Lung (tissue), 12 donors: ENCODE data around the gene CELA1. TPM values are rescaled to one million over a fixed set of nuclear protein-coding genes. Genes with fewer than 3 reads are reported as not detected.

ENCODE experiments used
- ATAC-seq: fragments of 200-7000 bp; cut with Tn5 transposase; one replicate; pipeline ENCODE4 v1.9.1; 2020; ENCODE audit warnings: moderate number of reproducible peaks; ENCODE audit not compliant: insufficient read depth, low FRiP score
- DNase-seq, 3 donors: peaks; one replicate each; pipeline ENCODE4 v3.0.0-alpha.2; 2013 to 2017
- H3K27ac ChIP-seq, 2 donors: one replicate each; pipeline ENCODE4 v1.5.1; 2013; ENCODE audit warnings: mild to moderate bottlenecking in 2 of 2, moderate library complexity in 2 of 2, control low read depth in 1 of 2, inconsistent platforms in 1 of 2, low read depth in 1 of 2, low read length in 1 of 2
- H3K27me3 ChIP-seq, 3 donors: one replicate each; pipeline ENCODE4 v1.5.1; 2013; ENCODE audit warnings: low read length in 2 of 3; ENCODE audit not compliant: control insufficient read depth in 3 of 3, insufficient read depth in 3 of 3
- H3K36me3 ChIP-seq, 4 donors: one replicate each; pipeline ENCODE4 v1.5.1; 2013; ENCODE audit warnings: low read length in 4 of 4, mild to moderate bottlenecking in 1 of 4, moderate library complexity in 1 of 4; ENCODE audit not compliant: control insufficient read depth in 4 of 4, insufficient read depth in 4 of 4
- H3K4me1 ChIP-seq, 5 donors: one replicate each; pipeline ENCODE4 v1.5.1; 2013; ENCODE audit warnings: low read length in 5 of 5, mild to moderate bottlenecking in 2 of 5, moderate library complexity in 1 of 5; ENCODE audit not compliant: control insufficient read depth in 5 of 5, insufficient read depth in 5 of 5
- H3K4me3 ChIP-seq: one replicate; pipeline ENCODE4 v1.5.1; 2013; ENCODE audit warnings: mild to moderate bottlenecking, control low read depth, moderate library complexity
- H3K9ac ChIP-seq, 2 donors: one replicate each; pipeline ENCODE4 v1.5.1; 2013; ENCODE audit warnings: low read length in 2 of 2, control low read depth in 1 of 2; ENCODE audit not compliant: insufficient read depth in 1 of 2
- H3K9me3 ChIP-seq, 4 donors: one replicate each; pipeline ENCODE4 v1.5.1; 2013; ENCODE audit warnings: low read length in 3 of 4, mild to moderate bottlenecking in 1 of 4, moderate library complexity in 1 of 4; ENCODE audit not compliant: control insufficient read depth in 4 of 4, insufficient read depth in 3 of 4
- WGBS, 2 donors: extraction: QIAGEN DNeasy Blood & Tissue Kit; methylation state at CpG; one replicate each; pipeline ENCODE4 v1.1.7; 2013; 5-methylcytosine and 5-hydroxymethylcytosine counted together
- polyA plus RNA-seq, 2 donors: library from polyadenylated mRNA; stranded (reverse); fragments of 200-250 nt; gene quantifications; one replicate each; pipeline ENCODE4 v1.2.1, GENCODE V29; 2013
- total RNA-seq, 2 donors: library from RNA; depleted of rRNA in 1 of 2; stranded (reverse); fragments of >200 nt in 1 of 2; gene quantifications; one replicate each; pipeline ENCODE4 v1.2.1, GENCODE V29; 2014 to 2021
- TF ChIP-seq, protein P1 (sequence below): IDR thresholded peaks from 2 replicates; pipeline ENCODE4 v1.5.1; 2012; ENCODE audit warnings: mild to moderate bottlenecking; ENCODE audit errors: control extremely low read depth, extremely low read depth
- donor health status: control.
- donor health status: control.
- donor health status: Bipolar disorder and iron deficiency.
- donor health status: healthy.
- donor health status: DM: yes; HTN: yes; CAD: no.

Gene CELA1
- total and polyA plus RNA-seq, 4 donors: 0.05 TPM; not detected in 3

DNA sequence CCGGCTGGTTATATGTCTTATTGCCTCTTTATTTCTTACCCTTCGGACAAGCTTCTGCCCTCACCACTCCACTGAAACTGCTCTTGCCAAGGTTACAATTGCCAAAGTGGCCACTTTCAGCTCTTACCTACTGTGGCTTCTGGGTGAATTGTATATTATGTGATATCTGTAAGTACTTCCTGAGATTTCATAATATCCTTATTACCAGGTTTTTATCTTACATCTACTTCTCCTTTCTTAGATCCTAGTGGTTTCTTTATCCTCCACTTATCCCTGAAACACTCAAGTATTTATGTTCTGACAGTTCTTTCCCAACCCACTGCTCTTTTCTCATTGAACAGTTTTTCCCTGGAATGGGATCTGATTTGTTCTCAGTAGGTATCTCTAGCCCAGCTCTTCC is 10.5 kb downstream of the CELA1 start:
- Histone ChIP-seq H3K9ac (no peak overlapping the region), H3K4me3 (no peak overlapping the region), H3K36me3 (no peaks in the 10 kb centered on the region), H3K4me1 (no peaks in the 10 kb centered on the region), H3K27me3 (no peaks in the 10 kb centered on the region), H3K9me3 (no peaks in the 10 kb centered on the region), H3K27ac (no peak overlapping the region)
- TF ChIP-seq, protein P1, sequence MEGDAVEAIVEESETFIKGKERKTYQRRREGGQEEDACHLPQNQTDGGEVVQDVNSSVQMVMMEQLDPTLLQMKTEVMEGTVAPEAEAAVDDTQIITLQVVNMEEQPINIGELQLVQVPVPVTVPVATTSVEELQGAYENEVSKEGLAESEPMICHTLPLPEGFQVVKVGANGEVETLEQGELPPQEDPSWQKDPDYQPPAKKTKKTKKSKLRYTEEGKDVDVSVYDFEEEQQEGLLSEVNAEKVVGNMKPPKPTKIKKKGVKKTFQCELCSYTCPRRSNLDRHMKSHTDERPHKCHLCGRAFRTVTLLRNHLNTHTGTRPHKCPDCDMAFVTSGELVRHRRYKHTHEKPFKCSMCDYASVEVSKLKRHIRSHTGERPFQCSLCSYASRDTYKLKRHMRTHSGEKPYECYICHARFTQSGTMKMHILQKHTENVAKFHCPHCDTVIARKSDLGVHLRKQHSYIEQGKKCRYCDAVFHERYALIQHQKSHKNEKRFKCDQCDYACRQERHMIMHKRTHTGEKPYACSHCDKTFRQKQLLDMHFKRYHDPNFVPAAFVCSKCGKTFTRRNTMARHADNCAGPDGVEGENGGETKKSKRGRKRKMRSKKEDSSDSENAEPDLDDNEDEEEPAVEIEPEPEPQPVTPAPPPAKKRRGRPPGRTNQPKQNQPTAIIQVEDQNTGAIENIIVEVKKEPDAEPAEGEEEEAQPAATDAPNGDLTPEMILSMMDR: no peak
- DNase-seq: peak in 1 of 3 donors; percentile 44
- no peak for ATAC-seq
- WGBS, 2 donors: 33 to 57% methylated on average over 2 of the region's 2 CpGs

DNA sequence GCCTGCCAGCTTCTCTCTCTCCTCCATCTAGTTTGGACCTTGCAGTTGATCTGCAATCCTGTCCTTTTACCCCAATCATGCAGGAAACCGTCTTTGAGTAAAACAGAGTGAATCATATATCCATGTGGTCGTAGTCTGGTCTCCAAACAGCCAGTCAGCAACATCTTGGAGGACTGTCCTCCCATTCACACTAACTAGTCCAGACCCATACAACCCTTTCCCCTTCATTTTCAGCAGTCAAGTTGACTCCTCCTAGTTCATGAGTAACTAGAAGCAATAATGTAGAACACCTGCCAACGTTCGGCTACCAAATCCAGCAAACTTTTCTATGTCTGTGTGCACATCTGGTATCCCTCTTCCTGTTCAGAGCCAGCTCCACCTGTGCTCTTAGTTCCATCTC is 11.7 kb downstream of the CELA1 start:
- Histone ChIP-seq H3K36me3 (no peaks in the 10 kb centered on the region), H3K27ac (no peak overlapping the region), H3K9ac (no peak overlapping the region), H3K4me1 (no peaks in the 10 kb centered on the region), H3K4me3 (no peak overlapping the region), H3K27me3 (no peaks in the 10 kb centered on the region), H3K9me3 (no peaks in the 10 kb centered on the region)
- TF ChIP-seq, protein P1: no peak
- 64 to 69% methylated on average over 4 of the region's 4 CpGs for WGBS, 2 donors
- DNase-seq: no peak
- no peak for ATAC-seq

DNA sequence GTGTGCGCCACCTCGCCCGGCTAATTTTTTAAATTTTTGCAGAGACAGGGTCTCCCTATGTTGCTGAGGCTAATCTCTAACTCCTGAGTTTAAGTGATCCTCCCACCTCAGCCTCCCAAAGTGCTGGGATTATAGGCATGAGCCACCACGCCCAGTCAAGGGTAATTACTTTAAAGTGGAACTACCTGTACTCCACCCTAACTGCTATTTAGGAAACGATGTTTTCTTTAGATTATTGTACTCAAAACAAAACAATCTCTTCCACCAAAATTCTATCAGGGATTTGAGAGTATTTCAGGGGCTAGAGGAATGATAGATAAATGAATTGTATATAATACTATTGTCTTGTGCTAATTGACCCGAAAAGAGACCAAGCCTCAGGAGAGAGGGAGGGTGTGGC is 12.9 kb downstream of the CELA1 start:
- 73 to 75% methylated on average over 6 of the region's 6 CpGs for WGBS, 2 donors
- no peaks in the 10 kb centered on the region for H3K9me3 ChIP-seq
- no peak overlapping the region for H3K9ac ChIP-seq
- no peaks in the 10 kb centered on the region for H3K36me3 ChIP-seq
- no peak for ATAC-seq
- DNase-seq: no peak
- no peak overlapping the region for H3K4me3 ChIP-seq
- no peaks in the 10 kb centered on the region for H3K27me3 ChIP-seq
- TF ChIP-seq, protein P1: no peak
- H3K27ac ChIP-seq: no peak overlapping the region
- H3K4me1 ChIP-seq: peaks cover 0 to 1% (median 0%) of the 10 kb centered on the region in 5 donors

DNA sequence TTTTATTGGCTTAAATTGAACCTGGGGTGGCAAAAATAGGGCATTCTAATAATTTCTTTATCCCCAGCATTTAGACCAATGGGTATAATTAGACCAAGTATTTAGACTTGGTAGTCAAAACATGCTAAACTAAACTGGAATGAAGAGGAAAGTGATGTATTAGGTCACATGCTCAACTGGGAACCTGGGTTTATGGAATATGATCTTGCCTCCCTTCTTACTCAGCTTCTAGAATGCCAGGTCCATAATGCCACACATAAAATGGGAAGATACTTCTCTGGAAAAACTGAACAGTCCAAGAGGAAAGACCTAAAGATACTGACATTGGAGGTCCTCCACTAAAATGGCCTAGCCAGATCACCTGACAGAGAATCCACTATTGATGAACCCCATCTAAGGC is 16.3 kb downstream of the CELA1 start:
- Histone ChIP-seq H3K9ac (no peak overlapping the region), H3K4me3 (no peak overlapping the region), H3K36me3 (no peaks in the 10 kb centered on the region), H3K4me1 (peaks cover 0 to 8% (median 0%) of the 10 kb centered on the region in 5 donors), H3K27me3 (no peaks in the 10 kb centered on the region), H3K9me3 (no peaks in the 10 kb centered on the region), H3K27ac (no peak overlapping the region)
- TF ChIP-seq, protein P1: no peak
- no peak for DNase-seq
- ATAC-seq: no peak
